AML-193 (cell line): ENCODE results near the gene STK32C.
"Not testable (repeated sequence)": the region's sequence is repeated elsewhere in the genome, so short reads cannot be mapped to it uniquely, and the experiment has no call there.

Experiments used
- DNase-seq, 2 experiments: peaks; one replicate each; lab custom pipeline; 2025; lab: John Stamatoyannopoulos, UW

STK32C gene

DNA sequence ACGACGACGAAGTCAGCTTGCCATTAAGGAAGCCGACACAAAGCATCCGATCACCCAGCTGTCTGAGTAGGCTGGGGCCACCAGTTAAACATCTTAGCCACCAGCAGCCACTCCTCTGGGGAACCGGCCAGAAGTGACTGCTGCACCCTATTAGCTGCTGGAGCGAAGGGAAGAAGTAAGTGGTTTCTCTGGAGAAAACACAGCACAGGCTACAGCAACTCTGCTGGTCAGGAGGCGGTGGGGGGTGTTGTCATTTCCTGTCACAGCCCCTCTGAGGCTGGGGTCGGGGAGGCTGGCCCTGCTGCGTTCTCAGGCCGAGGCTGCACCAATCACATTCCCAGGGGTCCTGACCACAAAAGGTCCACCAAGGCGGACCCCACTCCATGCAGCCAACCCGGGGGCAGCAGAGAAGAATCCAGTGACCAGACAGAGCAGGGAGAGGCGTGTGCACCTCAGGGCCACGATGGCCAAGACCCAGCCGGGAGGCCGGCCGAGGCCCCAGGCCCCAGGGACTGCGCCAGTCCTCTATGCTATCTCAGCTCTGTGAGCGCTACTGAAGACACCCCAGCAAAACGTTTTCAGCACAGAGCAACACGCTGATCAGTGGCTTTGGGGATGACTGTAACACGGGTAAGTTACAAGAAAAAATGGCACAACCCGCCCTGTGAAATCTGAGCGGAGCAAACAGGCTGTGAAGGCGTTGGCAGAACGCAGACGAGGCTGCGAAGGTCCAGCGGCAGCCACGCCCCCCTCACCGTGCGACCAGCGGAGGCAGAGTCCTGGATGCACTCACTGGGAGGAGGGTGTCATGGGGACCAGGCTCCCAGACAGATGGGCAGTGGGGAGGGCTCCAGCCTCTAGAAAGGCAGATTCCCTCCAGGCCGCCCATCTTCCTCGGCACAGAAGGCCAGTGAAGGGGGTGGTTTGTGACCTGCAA lies 24.8 kb downstream of the STK32C start:
- DNase-seq: no peak

DNA sequence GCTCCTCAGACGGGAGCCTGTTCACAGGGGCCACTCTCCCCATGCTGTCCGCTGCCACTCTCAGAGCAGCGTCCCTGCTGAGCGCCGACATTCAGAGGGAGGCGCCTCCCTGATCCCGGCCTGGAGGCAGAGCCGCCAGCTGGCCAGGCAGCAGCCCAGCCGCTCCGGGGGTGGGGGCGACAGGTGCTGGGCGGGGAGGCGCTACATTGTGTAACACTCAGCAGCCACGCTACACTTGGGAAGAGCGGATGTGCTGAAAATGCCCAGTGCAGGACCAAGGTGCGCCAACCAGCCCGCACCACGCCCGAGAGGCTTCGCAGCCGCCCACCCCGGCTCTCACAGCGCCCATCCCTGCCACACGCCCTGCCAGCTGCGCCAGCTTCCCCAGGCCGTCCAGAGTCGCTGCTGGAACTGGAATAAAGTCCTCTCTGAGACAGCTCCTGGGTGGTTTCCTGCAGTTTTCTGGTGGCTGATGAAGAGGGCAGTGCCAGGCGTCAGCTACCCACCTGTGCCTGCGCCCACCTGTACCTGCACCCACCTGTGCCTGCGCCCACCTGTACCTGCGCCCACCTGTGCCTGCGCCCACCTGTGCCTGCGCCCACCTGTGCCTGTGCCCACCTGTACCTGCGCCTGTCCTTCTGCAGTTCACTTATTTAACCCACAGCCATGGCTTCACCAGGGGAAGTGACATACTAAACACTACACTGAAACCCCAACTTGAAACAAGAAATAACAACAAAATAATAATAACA lies 25.7 kb downstream of the STK32C start:
- DNase-seq: no peak

DNA sequence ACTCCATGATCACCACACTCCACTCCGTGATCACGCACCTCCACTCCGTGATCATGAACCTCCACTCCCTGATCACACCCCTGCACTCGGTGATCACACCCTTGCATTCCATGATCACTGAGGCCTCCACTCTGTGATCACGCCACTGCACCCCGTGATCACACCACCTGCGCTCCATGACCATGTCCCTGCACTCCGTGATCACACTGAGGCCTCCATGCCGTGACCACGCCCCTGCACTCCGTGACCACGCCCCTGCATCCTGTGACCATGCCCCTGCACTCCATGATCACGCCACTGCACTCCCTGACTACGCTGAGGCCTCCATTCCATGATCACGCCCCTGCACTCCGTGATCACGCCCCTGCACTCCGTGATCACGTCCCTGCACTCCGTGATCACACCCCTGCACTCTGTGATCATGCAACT lies 27.1 kb downstream of the STK32C start:
- no peak for DNase-seq

DNA sequence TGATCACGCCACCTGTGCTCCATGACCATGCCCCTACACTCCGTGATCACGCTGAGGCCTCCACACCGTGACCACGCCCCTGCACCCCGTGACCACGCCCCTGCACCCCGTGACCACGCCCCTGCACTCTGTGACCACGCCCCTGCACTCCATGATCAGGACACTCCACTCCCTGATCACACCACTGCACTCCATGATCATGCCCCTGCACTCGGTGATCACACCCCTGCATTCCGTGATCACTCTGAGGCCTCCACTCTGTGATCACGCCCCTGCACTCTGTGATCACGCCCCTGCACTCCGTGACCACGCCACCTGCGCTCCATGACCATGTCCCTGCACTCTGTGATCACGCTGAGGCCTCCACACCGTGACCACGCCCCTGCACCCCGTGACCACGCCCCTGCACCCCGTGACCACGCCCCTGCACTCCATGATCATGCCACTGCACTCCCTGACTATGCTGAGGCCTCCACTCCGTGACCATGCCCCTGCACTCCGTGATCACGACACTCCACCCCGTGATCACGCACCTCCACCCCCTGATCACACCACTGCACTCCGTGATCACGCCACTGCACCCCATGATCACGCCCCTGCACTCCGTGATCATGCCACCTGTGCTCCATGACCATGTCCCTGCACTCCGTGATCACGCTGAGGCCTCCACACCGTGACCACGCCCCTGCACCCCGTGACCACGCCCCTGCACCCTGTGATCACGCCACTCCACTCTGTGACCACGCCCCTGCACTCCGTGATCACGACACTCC lies 27.7 kb downstream of the STK32C start:
- DNase-seq: no peak

DNA sequence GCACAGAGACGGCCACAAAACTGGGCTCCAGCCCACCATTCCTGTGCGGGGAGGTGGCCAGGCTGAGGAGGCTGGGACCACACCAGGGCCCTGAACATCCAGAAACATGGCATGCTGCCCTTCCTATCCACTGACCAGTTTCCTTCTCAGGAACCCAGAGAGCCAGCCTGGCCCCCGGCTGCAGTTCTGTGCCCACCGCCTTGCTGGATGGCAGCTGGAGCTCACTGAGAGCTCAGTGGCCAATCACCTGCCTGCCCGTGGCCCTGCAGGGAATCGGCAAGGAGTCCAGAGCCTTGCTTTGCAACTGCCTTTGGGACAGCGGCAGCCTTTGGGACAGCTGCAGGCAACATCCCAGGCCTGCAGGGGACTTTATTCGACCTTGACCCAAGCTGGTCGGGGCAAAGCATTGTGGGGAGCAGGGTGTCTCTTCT lies 30.4 kb downstream of the STK32C start:
- DNase-seq: no peak

DNA sequence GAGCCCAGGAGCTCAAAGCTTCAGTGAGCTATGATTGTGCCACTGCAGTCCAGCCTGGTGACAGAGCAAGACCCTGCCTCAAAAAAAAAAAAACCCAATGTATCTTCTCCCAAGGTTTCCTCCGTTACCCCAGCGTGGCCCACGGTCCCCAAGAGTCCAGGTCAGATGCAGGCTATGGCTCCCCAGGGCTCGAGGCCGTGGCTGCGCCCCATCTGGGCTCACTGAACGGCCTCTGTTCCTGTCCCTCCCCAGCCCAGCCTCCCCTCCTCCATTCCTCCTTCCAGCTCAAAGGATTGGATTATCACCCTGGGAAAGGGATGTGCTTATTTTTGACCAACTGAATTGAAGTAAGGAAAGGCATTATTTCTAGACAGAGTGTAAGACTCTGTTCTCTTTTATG lies 31.0 kb downstream of the STK32C start:
- DNase-seq: no peak

DNA sequence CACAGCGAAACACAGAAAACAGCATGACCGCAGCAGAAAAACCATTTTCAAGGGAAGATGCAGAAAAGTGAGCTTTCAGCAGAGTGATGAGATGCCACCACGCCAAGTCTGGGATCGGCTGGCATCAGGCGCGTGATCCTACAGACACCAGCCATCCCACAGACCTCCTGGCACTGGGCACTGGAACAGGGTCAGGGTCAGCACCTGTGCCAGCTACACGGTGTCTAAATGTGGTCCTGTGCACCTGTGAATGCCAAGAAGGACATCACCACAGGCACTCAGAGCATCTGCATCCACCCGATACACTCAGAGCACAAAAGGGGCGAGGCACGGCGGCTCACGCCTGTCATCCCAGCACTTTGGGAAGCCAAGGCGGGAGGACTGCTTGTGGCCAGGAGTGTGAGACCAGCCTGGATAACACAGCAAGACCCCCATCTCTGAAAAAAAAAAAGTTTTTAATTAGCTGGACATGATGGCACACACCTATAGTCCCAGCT lies 31.5 kb downstream of the STK32C start:
- no peak for DNase-seq

DNA sequence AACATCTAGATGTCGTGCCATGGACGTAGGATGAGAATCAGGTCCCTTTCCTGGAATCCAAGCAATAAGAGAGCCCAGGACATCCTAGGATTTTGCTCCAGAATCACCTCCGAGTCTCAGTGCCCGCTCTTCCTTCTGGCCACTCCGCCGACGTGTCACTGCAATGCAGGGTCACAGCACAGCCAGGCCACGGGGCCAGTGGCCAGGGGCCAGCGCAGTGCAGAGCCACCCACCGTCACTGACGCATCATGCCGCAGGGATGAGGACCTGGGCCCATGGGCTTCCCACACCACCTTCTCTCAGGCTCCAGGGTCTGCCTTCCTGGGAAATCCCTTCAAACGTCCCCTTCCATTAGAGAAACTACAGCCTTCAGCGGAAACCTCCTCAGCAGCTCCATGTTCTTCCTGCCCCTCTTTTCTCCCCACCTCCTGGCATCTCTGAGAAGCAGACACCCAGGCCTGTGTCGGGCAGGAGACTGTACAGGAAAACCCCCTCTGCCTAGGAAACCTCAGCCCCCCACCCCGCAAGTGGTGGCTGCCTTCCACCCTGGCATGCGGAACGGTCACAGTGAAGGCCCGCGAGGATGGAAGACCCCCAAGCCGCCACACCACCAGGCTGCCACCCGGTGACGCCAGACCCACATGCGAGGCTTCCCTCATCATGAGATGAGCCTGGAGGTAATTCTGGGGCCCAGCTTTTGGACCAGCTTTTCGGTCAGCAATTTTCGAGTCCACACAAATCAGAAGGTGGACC lies 32.1 kb downstream of the STK32C start:
- DNase-seq: no peak

DNA sequence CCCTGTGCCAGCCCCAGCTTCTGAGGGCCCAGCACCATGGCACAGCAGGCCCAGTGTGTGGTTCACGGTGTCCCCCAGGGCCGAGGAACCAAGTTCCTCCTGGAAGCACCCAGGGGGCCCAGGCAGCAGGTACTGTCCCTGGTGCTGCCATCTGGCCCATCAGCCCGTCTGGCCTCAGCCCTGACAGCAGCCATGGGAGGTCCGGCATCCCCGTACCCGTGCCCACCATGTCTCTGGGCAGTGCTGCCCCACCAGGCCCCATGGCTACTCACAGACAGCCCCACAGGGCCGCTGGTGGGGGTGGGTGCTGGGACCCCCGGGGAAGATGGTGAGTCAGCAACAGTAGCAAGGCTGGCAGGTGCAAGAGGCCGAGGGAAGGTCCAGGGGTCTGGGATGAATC lies 32.8 kb downstream of the STK32C start:
- no peak for DNase-seq

DNA sequence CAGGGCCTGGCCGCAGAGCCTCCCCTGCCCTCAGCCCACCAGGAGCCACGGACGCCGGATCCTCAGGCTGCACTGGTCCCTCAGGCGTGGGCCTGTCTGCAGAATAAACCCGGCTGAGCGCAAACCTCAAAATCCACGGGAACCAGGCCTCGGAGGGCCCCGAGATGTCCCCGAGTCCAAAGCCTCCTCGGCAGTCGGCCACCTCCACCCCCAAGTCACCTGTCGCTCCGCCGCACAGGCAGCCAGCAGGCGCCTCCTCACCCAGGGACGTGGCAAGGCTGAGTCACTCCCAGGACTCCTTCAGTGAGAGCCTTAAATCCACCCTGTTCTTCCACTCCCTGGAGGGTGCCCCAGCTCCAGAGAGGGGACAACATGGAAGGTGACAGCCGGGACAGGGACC lies 33.2 kb downstream of the STK32C start:
- no peak for DNase-seq

DNA sequence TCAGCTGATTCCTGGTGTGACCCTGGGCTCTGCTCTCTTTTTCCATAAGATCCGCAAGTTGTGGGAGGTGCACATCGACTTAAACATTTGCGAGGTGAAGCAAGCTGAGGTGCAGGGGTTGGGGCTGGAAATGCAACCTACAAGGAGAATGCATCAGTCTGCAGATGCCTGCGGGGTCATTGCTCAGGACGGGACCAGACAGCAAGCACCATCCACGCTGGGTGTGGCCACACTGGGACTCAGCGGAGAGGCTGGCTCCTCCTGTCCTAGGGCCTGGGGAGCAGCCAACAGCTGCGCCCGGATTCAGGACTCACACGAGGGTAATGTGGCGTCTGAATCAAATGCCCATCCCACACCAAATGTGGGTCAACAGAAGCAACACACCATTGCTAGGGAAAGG lies 33.8 kb downstream of the STK32C start:
- no peak for DNase-seq

DNA sequence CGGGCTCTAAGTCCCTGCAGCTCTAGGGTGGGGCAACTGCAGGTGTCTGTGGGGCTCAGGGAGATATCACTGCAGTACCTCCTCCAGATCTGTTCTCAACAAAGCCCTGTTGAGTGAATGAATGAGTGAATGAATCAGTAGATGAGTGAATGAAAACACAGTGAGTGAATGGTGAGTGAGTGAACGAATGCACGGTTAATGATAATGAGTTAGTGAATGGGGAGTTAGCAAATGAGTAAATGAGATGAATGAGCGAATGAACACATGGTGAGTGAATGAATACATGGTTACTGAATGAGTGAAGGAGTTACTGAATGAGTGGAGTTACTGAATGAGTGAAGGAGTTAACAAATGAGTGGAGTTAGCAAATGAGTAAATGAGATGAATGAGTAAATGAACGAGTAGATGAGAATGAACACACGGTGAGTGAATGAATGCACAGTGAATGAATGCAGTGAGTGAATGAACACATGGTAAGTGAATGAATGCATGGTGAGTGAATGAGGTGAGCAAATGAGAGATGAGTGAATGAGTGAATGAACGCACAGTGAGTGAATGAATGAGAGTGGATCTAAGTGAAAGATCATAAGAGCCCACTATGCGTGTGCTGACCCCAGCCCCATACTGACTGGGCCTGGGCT lies 34.3 kb downstream of the STK32C start:
- DNase-seq: no peak

DNA sequence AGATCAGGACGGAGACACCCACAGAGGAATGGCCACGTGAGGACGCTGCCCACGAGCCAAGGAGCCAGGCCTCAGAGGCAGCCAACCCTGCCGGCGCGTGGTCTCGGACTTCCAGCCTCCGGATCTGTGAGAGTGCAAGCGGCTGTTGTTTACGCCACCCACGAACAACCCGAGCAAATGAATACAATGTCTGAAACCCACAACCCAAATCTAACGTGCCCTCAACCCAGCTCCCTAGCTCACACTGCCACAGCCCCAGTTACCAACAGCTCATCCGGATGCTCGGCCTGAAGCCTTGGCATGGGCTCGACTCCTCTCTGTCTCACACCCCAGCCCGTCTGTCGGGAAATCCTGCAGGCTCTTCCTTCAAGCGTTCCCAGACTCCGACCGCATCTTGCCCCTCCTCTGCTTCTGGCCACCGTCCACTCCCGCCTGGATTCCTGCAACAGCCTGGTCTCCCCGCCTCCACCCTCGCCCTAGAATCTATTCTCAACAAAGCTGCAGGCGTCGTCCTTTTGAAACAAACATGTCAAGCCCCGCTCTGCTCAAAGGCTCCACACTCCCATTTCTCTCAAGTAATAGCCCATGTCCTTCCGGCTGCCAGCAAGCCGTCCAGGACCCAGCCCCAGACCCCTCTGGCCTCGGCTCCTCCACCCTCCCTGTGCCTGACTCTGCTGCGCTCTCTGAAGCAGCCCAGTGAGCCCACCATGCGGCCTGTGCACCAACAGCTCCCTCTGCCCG lies 35.3 kb downstream of the STK32C start:
- no peak for DNase-seq

DNA sequence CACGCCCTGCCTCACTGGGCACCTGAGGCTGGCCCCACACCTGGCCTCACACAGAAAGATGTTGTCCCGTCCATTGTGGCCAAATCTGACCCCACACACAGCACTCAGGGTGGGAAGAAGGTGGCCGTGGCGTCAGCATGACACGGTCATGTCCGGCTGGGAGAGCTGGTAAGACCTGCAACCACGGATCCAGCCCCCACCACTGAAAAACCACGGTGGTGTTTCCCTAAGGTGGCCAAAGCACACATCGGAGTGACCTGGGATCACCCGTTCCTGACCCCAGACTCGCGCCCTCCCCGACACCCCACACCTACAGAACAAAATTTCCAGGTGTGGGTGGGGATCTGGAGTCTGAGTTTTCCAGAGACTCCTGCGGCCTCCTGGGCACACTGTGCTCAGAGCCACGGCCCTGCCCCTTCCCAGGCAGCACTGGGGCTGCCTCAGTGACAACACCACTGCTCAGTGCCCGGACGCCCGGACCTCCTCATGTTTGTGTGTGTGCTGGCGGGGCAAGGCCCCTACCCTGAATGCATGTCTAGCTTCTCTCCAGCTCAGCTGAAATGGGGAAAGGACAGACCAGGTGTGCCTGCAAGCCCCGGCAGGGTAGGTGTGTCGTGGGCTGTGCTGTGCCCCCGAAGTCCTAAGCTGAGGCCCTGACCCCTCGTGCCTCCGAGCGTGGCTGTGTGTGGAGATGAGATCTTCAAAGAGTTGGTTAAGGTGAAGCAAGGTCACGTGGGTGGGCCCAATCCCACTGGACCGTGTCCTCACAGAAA lies 36.1 kb downstream of the STK32C start:
- DNase-seq: no peak

DNA sequence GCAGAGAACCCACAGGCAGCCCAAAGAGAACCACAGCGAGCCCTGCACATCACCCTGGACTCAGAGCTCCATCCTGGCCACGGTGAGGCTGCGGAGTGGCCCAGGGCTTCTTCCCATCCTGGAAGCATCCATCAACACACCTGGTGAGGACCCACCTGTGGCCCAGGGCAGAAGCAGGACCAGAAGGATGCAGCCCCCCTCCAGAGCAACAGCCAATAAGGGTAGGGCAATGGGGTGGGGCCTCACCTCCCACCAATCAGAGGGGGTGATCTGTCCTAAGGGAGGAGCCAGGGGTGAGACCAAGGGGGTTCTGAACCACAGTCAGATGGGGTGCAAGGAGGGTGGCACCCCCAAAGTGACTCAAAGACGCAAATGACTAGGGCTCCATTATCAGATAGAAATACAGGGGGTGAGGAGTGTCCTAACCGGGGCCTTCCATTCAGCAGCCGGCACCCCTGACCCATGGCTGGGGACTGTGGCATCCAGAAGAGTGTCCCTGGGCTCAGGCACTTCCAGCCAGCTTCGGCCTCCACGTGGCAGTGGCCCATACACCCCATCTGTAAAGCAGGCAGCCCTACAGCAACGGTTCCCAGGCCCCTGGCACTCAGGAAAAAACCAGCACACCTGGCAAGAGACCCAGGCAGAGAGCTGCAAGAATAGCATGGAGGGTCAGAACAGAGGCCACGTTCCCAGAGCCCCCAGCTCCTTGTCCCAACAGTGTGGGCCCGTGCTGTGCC lies 36.9 kb downstream of the STK32C start:
- no peak for DNase-seq

DNA sequence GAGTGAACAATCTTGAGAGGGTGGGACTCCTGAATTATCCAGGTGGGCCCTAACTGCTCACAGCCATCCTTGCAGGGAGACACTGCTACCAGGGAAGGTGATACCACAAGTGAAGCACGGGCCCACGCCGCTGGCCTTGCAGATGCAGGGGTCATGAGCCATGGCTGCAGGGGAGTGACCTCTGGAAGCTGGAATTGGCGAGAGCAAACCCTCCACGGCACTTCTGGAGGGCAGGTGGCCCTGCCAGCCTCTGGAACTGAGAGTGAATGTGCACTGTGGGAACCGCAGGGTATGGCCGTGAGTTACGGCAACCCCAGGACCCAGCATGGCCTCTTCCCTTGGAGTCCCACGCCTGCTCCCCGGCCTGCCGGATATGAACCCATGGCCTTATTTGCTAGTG lies 37.5 kb downstream of the STK32C start:
- DNase-seq: no peak

DNA sequence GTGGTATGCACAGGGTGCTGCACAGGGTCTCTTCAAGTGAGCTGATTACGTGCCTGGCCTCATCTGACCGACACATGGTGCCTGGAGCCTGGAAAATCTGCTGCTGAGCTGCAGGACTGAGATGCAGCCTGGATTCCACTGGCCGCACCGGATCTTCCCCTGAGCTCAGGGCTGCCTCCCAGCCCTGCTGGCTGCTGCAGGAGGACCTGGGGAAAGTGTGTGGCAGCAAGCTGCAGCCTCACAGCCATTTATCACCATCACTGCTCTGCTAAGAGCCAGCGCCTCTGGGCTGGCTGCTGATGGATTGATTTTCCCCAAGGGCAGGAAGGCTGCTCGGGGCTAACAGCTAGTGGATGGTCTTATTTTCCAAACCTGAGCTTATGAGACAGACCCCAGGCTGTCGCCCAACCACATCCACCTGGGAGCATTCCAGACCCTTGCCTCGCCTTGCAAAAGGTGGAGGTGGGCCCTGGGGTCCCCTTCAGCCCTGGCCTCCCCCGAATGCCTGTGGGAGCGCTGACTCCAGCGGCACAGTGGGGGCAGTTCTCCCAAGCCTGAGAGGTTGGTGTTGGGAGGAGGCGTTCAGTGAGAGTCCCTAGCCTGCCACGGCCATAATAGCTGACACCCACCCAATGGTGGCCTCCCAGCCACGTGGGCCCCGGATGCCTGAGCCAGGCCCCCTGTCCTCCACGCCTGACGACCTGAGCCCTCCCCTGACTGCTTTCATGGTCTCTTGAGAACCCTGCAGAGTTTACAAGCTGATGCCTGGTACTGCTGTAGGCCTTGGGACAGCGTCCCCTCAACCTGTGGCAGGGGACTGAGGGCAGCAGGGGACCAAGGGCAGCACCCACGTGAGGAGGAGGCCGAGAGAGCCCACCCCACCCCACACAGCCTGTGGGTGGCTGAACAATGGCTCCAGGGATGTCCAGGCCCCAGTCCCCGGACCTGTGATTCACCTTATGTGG lies 38.2 kb downstream of the STK32C start:
- DNase-seq: no peak

DNA sequence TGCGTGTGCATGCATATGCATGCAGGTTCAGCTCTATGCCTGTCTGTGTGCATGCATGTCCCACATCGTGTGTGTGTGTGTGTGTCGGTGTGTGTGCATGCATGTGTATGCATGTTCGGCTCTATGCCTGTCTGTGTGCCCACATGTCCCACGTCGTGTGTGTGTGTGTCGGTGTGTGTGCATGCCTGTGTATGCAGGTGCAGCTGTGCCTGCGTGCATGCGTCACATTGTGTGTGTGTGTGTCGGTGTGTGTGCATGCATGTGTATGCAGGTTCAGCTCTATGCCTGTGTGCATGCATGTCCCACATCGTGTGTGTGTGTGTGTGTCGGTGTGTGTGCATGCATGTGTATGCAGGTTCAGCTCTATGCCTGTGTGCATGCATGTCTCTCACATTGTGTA lies 39.8 kb downstream of the STK32C start:
- not testable (repeated sequence) for DNase-seq
